Neural cell (in vitro differentiated cells): ENCODE results near the gene PHACTR3. TPM values are rescaled to one million over a fixed set of nuclear protein-coding genes. Genes with fewer than 3 reads are reported as not detected.

Experiments
- H2AFZ ChIP-seq: fragments of 200-600, 300-800 bp; sonication (generic), shearing (Covaris generic); 2 replicates; pipeline ENCODE4 v1.6.0; 2014; ENCODE audit warnings: low read depth, mild to moderate bottlenecking, antibody characterized with exemption, low read length, moderate library complexity
- H3F3A ChIP-seq: fragments of 200-600 bp; shearing (Covaris generic); 2 replicates; pipeline ENCODE4 v1.6.1; 2016; ENCODE audit warnings: mild to moderate bottlenecking, moderate library complexity, mixed read lengths, antibody characterized with exemption, low read length; ENCODE audit not compliant: insufficient read depth, poor library complexity, severe bottlenecking
- H3K27ac ChIP-seq: fragments of 200-600, 300-800 bp; sonication (generic), shearing (Covaris generic); 2 replicates; pipeline ENCODE4 v1.5.1; 2014; ENCODE audit warnings: mild to moderate bottlenecking, low read length, moderate library complexity
- H3K27me3 ChIP-seq: fragments of 300-800, 200-600 bp; sonication (generic), shearing (Covaris generic); 2 replicates; pipeline ENCODE4 v1.6.0; 2014; ENCODE audit warnings: mild to moderate bottlenecking, low read depth, low read length, moderate library complexity; ENCODE audit not compliant: insufficient read depth
- H3K36me3 ChIP-seq: fragments of 300-800, 200-600 bp; sonication (generic), shearing (Covaris generic); 2 replicates; pipeline ENCODE4 v1.5.1; 2014; ENCODE audit warnings: mild to moderate bottlenecking, antibody characterized with exemption, low read length, moderate library complexity; ENCODE audit not compliant: insufficient read depth
- H3K4me2 ChIP-seq: fragments of 300-800, 200-600 bp; sonication (generic), shearing (Covaris generic); 2 replicates; pipeline ENCODE4 v1.6.0; 2014; ENCODE audit warnings: mild to moderate bottlenecking, low read length
- H3K4me3 ChIP-seq: fragments of 300-800, 200-600 bp; sonication (generic), shearing (Covaris generic); 2 replicates; pipeline ENCODE4 v1.5.1; 2014; ENCODE audit warnings: mild to moderate bottlenecking, low read length, moderate library complexity
- H3K79me2 ChIP-seq: fragments of 200-600 bp; shearing (Covaris generic); replicated peaks from 2 replicates; pipeline ENCODE4 v1.6.0; 2014; ENCODE audit warnings: mild to moderate bottlenecking, low read length, moderate library complexity; ENCODE audit not compliant: insufficient read depth
- H3K9ac ChIP-seq: fragments of 300-800, 200-600 bp; sonication (generic), shearing (Covaris generic); 2 replicates; pipeline ENCODE4 v1.6.1; 2016; ENCODE audit warnings: mild to moderate bottlenecking, low read length, mixed read lengths
- H3K9me2 ChIP-seq: fragments of 200-600 bp; shearing (Covaris generic); 2 replicates; pipeline ENCODE4 v1.6.1; 2016; ENCODE audit warnings: mild to moderate bottlenecking, low read length, mixed read lengths; ENCODE audit not compliant: insufficient read depth
- H3K9me3 ChIP-seq: fragments of 200-600, 300-800 bp; sonication (generic), shearing (Covaris generic); 2 replicates; pipeline ENCODE4 v1.6.1; 2016; ENCODE audit warnings: mild to moderate bottlenecking, mixed run types, low read length, moderate library complexity, mixed read lengths
- H4K20me1 ChIP-seq: fragments of 200-600 bp; shearing (Covaris generic); 2 replicates; pipeline ENCODE4 v1.6.1; 2016; ENCODE audit warnings: mild to moderate bottlenecking, mixed run types; ENCODE audit not compliant: insufficient read depth
- CTCF ChIP-seq: fragments of 450-650 bp; IDR thresholded peaks from 2 replicates; pipeline ENCODE4 v1.5.1; 2014; ENCODE audit warnings: antibody characterized with exemption, mild to moderate bottlenecking, moderate library complexity; ENCODE audit not compliant: poor library complexity, severe bottlenecking
- EP300 ChIP-seq: fragments of 450-650 bp; conservative IDR thresholded peaks from 2 replicates; pipeline ENCODE4 v1.6.1; 2014; ENCODE audit warnings: antibody characterized with exemption, mild to moderate bottlenecking, moderate library complexity; ENCODE audit not compliant: poor library complexity, severe bottlenecking
- EZH2 ChIP-seq: fragments of 200-600, 300-800 bp; shearing (Covaris generic), sonication (generic); IDR thresholded peaks from 2 replicates; pipeline ENCODE4 v1.6.1; 2014; ENCODE audit warnings: antibody characterized with exemption, low read length, borderline replicate concordance, mild to moderate bottlenecking; ENCODE audit not compliant: insufficient read depth, poor library complexity, severe bottlenecking
- MXI1 ChIP-seq: fragments of 450-650 bp; conservative IDR thresholded peaks from 2 replicates; pipeline ENCODE4 v1.6.1; 2014; ENCODE audit warnings: antibody characterized with exemption, mild to moderate bottlenecking; ENCODE audit not compliant: poor library complexity, severe bottlenecking
- POLR2AphosphoS5 ChIP-seq: IDR thresholded peaks from 2 replicates; pipeline ENCODE4 v1.6.1; 2012
- RAD21 ChIP-seq: fragments of 450-650 bp; conservative IDR thresholded peaks from 2 replicates; pipeline ENCODE4 v1.6.1; 2014; ENCODE audit warnings: antibody characterized with exemption, mild to moderate bottlenecking, moderate library complexity
- REST ChIP-seq: IDR thresholded peaks from 2 replicates; pipeline ENCODE4 v1.6.1; 2012; ENCODE audit warnings: borderline replicate concordance
- SMC3 ChIP-seq: fragments of 450-650 bp; conservative IDR thresholded peaks from 2 replicates; pipeline ENCODE4 v1.6.1; 2014; ENCODE audit warnings: antibody characterized with exemption, mild to moderate bottlenecking, moderate library complexity; ENCODE audit not compliant: poor library complexity
- TAF1 ChIP-seq: IDR thresholded peaks from 2 replicates; pipeline ENCODE4 v1.6.1; 2012; ENCODE audit warnings: low read depth
- polyA plus RNA-seq: library from polyadenylated mRNA; depleted of rRNA; stranded (reverse); fragments of >200 nt; gene quantifications from 2 replicates; pipeline ENCODE4 v1.2.3, GENCODE V29; 2014

PHACTR3 gene
- polyA plus RNA-seq, 1 donor from 2014 or later = 1.3 TPM

GRCh38 chr20:59623133-59623532 is 18.8 kb downstream of the PHACTR3 start:
- H3K27ac ChIP-seq = no peak overlapping the region
- H3K9me3 ChIP-seq = peaks cover 3% of the 10 kb centered on the region
- H3K27me3 ChIP-seq = no peaks in the 10 kb centered on the region
- no peaks in the 10 kb centered on the region for H3K9me2 ChIP-seq
- no peak overlapping the region for H2AFZ ChIP-seq
- H4K20me1 ChIP-seq = no peaks in the 10 kb centered on the region
- TF ChIP-seq MXI1 (no peak), CTCF (no peak), EP300 (no peak), TAF1 (no peak), RAD21 (no peak), REST (no peak), EZH2 (no peak), POLR2AphosphoS5 (no peak), SMC3 (no peak)
- H3K4me3 ChIP-seq = no peak overlapping the region
- no peak overlapping the region for H3K9ac ChIP-seq
- H3K4me2 ChIP-seq = no peak overlapping the region
- no peaks in the 10 kb centered on the region for H3F3A ChIP-seq
- H3K79me2 ChIP-seq = no peaks in the 10 kb centered on the region
- H3K36me3 ChIP-seq = no peaks in the 10 kb centered on the region

GRCh38 chr20:59623583-59623982 is 19.2 kb downstream of the PHACTR3 start:
- TF ChIP-seq REST = no peak
- no peak for TF ChIP-seq EZH2

More at GRCh38 chr20:59623583-59623982, 19.2 kb downstream of the PHACTR3 start:
- Histone ChIP-seq H3K27me3 (no peaks in the 10 kb centered on the region), H3K9me3 (peaks cover 3% of the 10 kb centered on the region), H3K36me3 (no peaks in the 10 kb centered on the region), H3K4me3 (no peak overlapping the region), H3K9ac (no peak overlapping the region), H3K27ac (no peak overlapping the region), H3K79me2 (no peaks in the 10 kb centered on the region), H3F3A (no peaks in the 10 kb centered on the region), H3K9me2 (no peaks in the 10 kb centered on the region), H2AFZ (no peak overlapping the region), H3K4me2 (no peak overlapping the region), H4K20me1 (no peaks in the 10 kb centered on the region)
